Temporal lobe (tissue), 1 donor: ENCODE data around the gene OR8H1. TPM values are rescaled to one million over a fixed set of nuclear protein-coding genes. Genes with fewer than 3 reads are reported as not detected.

Experiments used
- total RNA-seq: library from RNA; depleted of rRNA; stranded (reverse); fragments of >200 nt; gene quantifications from one replicate; pipeline ENCODE4 v1.2.3, GENCODE V29; 2014

Gene OR8H1
- total RNA-seq, 1 donor from 2014 or later = not detected

Other genes starting within 250 kb of the OR8H1 start
- not detected for gene OR8I2, start 198.9 kb downstream of the OR8H1 start, total RNA-seq
- not detected for gene OR8H2, start 188.6 kb downstream of the OR8H1 start, total RNA-seq
- not detected for gene OR8H3, start 169.9 kb downstream of the OR8H1 start, total RNA-seq
- not detected for gene OR8J3, start 152.1 kb downstream of the OR8H1 start, total RNA-seq
- gene OR8K5, start 131.9 kb downstream of the OR8H1 start, total RNA-seq = not detected
- not detected for gene OR5J2, start 115.6 kb downstream of the OR8H1 start, total RNA-seq
- not detected for gene OR5T2, start 58.0 kb downstream of the OR8H1 start, total RNA-seq
- not detected for gene OR5T3, start 40.0 kb downstream of the OR8H1 start, total RNA-seq
- not detected for gene OR5T1, start 18.1 kb downstream of the OR8H1 start, total RNA-seq
- not detected for gene OR8K3, start 22.9 kb upstream of the OR8H1 start, total RNA-seq
- gene OR8K1, start 53.8 kb upstream of the OR8H1 start, total RNA-seq = not detected
- not detected for gene OR8J1, start 62.0 kb upstream of the OR8H1 start, total RNA-seq
- gene OR8U1, start 83.4 kb upstream of the OR8H1 start, total RNA-seq = not detected
- not detected for gene OR5AL1, start 120.4 kb upstream of the OR8H1 start, total RNA-seq
- not detected for gene OR5M3, start 181.1 kb upstream of the OR8H1 start, total RNA-seq
- gene OR5M8, start 199.1 kb upstream of the OR8H1 start, total RNA-seq = not detected